ENCODE measurements around the gene GRAMD1C. TPM values are rescaled to one million over a fixed set of nuclear protein-coding genes. Genes with fewer than 3 reads are reported as not detected.

Gene GRAMD1C
- total RNA-seq = 0.70 TPM
- long read RNA-seq = 0 reads

- peak; percentile 95 for DNase-seq (ENCODE audit: low spot score)
- intact Hi-C loops (cut with DNase I) = loop anchor here (2.0 to 10.0 kb wide), 4 partner anchors 74 to 1974 kb away; partner anchors contain the start of genes CCDC191 and QTRT2
Observed at GRCh38 chr3:113838631-113839209, at the start of gene GRAMD1C. TSS of gene GRAMD1C (plus strand) at chr3:113838788. CDS start at chr3:113838910, 122 bp downstream.

DNA sequence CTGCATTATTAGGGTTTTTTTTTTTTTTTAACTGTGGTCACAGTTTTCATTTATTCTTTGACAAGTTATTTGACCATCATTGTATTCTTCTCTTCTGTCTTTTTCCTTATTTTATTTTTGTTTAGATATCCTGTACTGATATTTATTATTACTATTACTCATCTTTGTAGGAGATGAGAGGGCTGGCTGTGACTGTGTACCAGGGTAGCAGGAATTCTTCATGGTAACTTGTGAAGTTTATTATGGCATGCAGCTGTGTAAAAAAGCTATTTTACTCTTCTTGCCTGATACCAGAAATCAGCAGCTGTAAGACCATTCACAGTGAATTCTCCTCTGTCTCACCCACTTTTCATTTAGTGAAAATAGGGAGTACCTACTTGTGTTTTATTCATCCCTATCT lies 47.2 kb upstream of the GRAMD1C start:
- intact Hi-C loops (cut with DNase I) = no loop called here

DNA sequence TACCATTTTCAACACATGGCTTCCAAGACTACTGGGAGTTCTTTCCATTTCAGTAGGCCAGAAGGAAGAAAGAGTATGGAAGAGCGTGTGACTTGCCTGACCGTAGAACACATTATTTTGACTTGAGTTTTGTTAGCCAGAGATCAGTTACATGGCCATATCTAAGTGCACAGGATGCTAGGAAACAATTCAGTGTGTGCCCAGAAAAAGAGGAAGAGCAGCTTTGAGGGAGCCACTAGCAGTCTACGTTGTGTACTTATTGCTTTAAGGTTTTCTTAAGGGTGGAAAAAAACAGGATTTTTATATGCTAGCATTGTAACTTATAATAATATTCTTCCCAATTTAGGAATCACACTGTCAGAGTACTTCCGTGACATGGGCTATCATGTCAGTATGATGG lies 44.1 kb upstream of the GRAMD1C start:
- intact Hi-C loops (cut with DNase I) = no loop called here
- DNase-seq (ENCODE audit: low spot score) = no peak

More for the DNA sequence above, 47.2 kb upstream of the GRAMD1C start:
- DNase-seq (ENCODE audit: low spot score) = no peak

DNA sequence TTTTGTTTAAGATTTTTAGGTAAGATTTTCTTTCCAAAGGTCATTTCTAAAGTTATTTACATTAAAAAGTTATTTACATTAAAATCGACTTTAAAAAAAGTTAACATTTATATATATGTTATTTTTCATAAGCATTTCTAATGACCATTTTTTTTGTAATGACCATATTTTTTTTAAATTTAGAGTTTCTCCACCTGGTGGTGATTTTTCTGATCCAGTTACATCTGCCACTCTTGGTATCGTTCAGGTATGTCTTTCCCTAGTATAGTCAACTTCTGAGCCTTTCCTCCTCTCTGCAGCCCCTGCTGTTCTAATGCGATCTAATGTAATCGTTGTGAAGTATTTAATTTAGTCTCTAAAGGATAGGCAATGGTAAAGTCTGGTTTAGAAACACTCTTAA lies 42.9 kb upstream of the GRAMD1C start:
- intact Hi-C loops (cut with DNase I) = no loop called here
- no peak for DNase-seq (ENCODE audit: low spot score)

GRCh38 chr3:113802795-113803455 lies 35.7 kb upstream of the GRAMD1C start:
- intact Hi-C loops (cut with DNase I) = no loop called here

GRCh38 chr3:113804661-113805060 lies 33.9 kb upstream of the GRAMD1C start:
- DNase-seq (ENCODE audit: low spot score) = no peak
- intact Hi-C loops (cut with DNase I) = no loop called here

More at GRCh38 chr3:113802795-113803455, 35.7 kb upstream of the GRAMD1C start:
- DNase-seq (ENCODE audit: low spot score) = no peak

GRCh38 chr3:113805249-113805648 lies 33.3 kb upstream of the GRAMD1C start:
- DNase-seq (ENCODE audit: low spot score) = no peak
- intact Hi-C loops (cut with DNase I) = no loop called here

- DNase-seq (ENCODE audit: low spot score) = no peak
- intact Hi-C loops (cut with DNase I) = no loop called here
Observed at GRCh38 chr3:113812854-113813253, 25.7 kb upstream of the GRAMD1C start.

- intact Hi-C loops (cut with DNase I) = no loop called here
- DNase-seq (ENCODE audit: low spot score) = no peak
Observed at GRCh38 chr3:113819866-113820265, 18.7 kb upstream of the GRAMD1C start.

DNA sequence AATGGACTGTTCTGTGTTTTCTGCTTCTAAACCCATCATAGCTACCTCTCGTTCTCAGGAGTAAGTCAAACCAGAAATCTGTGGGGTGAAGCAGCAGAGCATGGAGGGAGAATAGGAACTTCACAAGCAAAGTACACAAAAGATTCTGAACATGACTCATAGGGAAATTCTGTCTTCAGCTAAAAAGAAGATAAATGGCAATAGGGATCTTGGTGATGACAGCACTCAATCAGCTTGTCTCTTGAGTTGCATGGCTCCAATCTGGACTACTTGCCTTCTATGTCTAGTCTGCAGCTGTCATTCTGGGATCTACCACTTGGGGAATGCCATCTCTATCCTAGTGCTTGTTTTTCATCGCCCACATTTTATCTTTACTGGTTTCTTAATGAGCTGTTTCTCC lies 13.5 kb upstream of the GRAMD1C start:
- intact Hi-C loops (cut with DNase I) = no loop called here
- no peak for DNase-seq (ENCODE audit: low spot score)

DNA sequence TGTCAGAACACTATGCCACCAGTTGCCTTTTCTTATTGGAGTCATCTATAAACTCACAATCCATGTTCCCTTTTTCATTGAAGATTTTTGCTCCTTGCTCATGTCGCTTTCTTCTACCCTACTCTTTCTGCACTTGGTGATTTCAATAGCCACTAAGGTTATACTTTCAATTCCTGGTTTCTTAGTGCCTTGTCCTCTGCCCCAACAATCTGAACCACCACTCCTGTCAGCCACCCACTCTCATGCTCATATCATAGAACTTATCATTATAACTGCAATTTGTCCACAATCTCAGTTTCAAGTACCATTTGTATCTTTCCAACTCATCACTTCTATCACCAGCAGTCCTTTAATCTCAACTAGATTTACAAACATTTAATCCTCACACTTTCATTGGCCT lies 10.0 kb upstream of the GRAMD1C start:
- no peak for DNase-seq (ENCODE audit: low spot score)

DNA sequence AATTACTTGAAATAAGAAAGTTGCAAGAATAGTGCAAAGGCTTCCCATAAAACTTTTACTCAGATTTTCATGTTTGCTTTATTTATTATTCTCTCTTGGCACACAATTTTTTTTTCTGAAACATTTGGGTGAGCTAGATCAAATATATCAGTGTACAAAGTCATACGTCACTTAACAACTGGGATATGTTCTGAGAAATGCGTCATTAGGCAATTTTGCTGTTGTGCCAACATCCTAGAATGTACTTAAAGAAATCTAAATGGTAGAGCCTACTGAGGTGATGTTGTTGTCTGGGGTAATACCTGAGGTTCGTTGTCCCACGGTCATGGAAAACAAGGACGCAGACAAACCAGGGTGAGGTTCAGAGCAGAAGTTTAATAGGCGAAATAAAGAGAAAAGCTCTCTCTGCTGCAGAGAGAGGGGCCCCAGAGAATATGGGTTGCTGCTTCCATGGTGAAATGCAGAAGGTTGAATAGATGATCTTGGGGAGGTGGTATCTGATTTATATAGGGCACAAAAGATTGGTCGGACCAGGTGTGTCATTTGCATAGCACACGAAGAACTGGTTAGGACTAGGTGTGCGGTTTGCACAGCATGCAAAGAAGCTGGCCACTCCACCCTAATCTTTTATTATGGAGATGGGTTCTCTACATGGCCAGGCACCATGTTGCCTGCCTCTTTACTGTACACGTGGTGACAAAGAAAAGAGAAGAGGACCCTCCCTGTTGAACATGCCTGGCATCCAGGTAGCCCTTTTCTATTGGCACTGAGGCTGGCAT lies 8.8 kb upstream of the GRAMD1C start:
- DNase-seq (ENCODE audit: low spot score) = no peak
- intact Hi-C loops (cut with DNase I) = loop anchor here (10.0 kb wide), 1 partner anchor 225 kb away; the partner anchor contains the start of genes CCDC191 and QTRT2

More for the DNA sequence above, 10.0 kb upstream of the GRAMD1C start:
- intact Hi-C loops (cut with DNase I) = no loop called here

GRCh38 chr3:113831103-113831355 lies 7.6 kb upstream of the GRAMD1C start:
- intact Hi-C loops (cut with DNase I) = loop anchor here (10.0 kb wide), 1 partner anchor 224 kb away; the partner anchor contains the start of genes CCDC191 and QTRT2

GRCh38 chr3:113832477-113833164 lies 6.0 kb upstream of the GRAMD1C start:
- intact Hi-C loops (cut with DNase I) = loop anchor here (10.0 kb wide), 1 partner anchor 222 kb away; the partner anchor contains the start of genes CCDC191 and QTRT2
- DNase-seq (ENCODE audit: low spot score) = no peak

More at GRCh38 chr3:113831103-113831355, 7.6 kb upstream of the GRAMD1C start:
- no peak for DNase-seq (ENCODE audit: low spot score)

GRCh38 chr3:113834983-113835382 lies 3.6 kb upstream of the GRAMD1C start:
- intact Hi-C loops (cut with DNase I) = loop anchor here (5.0 to 10.0 kb wide), 3 partner anchors 77 to 1977 kb away; partner anchors contain the start of genes CCDC191 and QTRT2
- DNase-seq (ENCODE audit: low spot score) = no peak

GRCh38 chr3:113839551-113839950 lies 963 bp downstream of the GRAMD1C start:
- intact Hi-C loops (cut with DNase I) = loop anchor here (2.0 to 10.0 kb wide), 4 partner anchors 73 to 1973 kb away; partner anchors contain the start of genes CCDC191 and QTRT2
- DNase-seq (ENCODE audit: low spot score) = no peak

- DNase-seq (ENCODE audit: low spot score) = no peak
- intact Hi-C loops (cut with DNase I) = no loop called here
Observed at GRCh38 chr3:113844622-113845222, 6.1 kb downstream of the GRAMD1C start.

DNA sequence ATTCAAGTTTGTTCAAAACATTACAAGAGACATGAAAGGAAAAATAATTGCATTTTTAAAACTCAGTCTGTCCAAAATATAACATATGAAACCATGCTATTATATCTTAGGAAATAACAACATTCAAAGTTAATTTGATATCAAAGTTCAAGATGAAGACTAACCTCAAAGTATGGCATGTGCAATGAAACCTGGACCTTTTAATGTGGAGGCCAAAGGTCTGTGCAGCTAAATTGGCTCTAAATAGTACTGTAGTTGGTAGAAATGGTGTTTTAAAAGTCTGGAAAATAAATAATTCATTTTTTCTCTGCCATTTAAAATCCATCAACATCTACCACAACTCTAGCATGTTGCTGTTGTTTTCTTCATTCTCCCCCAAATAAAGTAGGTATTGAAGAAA lies 8.7 kb downstream of the GRAMD1C start:
- intact Hi-C loops (cut with DNase I) = no loop called here
- DNase-seq (ENCODE audit: low spot score) = no peak

Measured in cardiac septum (tissue), 1 donor.